ENCODE data around the gene PDLIM7. TPM values are rescaled to one million over a fixed set of nuclear protein-coding genes. Genes with fewer than 3 reads are reported as not detected.
"Not testable (repeated sequence)": the region's sequence is repeated elsewhere in the genome, so short reads cannot be mapped to it uniquely, and the experiment has no call there.

The PDLIM7 gene
- total RNA-seq, 1 donor from 2014 or later: 113 TPM

DNA sequence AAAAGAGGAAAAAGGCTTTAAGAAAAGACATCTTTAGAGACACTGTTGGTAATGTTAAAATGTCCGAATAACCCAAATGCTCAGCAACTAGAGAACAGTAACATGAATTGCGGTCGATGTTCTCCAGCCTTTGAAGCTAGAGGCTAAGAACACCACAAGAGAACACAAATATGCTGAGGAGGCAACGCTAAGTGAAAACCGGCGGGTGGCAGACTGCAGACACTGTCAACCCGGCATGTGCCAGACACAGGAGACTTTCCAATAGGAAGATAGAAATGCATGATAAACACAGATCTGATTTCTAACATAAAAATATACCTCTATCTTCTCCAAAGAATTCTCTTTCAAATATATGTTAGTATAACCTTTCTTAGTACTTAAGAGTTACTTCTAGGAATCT, 37.7 kb upstream of the PDLIM7 start:
- Mint-ChIP-seq H3K4me1 (ENCODE audit: low read depth) (peaks cover 1% of the 10 kb centered on the region), H3K36me3 (ENCODE audit: insufficient read depth) (peaks cover 23% of the 10 kb centered on the region), H3K9me3 (ENCODE audit: low read depth) (no peaks in the 10 kb centered on the region), H3K27ac (peak overlapping the region; percentile 84), H3K4me3 (ENCODE audit: low read depth) (no peak overlapping the region), H3K27me3 (no peaks in the 10 kb centered on the region)
- TF ChIP-seq, protein P1, sequence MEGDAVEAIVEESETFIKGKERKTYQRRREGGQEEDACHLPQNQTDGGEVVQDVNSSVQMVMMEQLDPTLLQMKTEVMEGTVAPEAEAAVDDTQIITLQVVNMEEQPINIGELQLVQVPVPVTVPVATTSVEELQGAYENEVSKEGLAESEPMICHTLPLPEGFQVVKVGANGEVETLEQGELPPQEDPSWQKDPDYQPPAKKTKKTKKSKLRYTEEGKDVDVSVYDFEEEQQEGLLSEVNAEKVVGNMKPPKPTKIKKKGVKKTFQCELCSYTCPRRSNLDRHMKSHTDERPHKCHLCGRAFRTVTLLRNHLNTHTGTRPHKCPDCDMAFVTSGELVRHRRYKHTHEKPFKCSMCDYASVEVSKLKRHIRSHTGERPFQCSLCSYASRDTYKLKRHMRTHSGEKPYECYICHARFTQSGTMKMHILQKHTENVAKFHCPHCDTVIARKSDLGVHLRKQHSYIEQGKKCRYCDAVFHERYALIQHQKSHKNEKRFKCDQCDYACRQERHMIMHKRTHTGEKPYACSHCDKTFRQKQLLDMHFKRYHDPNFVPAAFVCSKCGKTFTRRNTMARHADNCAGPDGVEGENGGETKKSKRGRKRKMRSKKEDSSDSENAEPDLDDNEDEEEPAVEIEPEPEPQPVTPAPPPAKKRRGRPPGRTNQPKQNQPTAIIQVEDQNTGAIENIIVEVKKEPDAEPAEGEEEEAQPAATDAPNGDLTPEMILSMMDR (IDR thresholded peaks at IDR 0.05; ENCODE audit: unreplicated experiment): no peak
- DNase-seq (ENCODE audit: low spot score, unreplicated experiment): no peak

DNA sequence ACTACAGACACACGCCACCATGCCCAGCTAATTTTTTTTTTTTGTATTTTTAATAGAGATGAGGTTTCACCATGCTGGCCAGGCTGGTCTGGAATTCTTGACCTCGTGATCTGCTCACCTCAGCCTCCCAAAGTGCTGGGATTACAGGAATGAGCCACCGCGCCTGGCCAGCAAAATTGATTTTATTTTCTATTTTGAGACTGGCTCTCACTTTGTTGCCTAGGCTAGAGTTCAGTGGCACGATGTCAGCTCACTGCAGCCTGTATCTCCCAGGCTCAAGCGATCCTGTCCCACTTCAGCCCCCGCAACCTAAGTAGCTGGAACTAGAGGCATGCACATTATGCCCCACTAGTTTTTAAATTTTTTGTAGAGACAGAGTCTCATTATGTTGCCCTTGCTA, 37.0 kb upstream of the PDLIM7 start:
- H3K27me3 Mint-ChIP-seq; H3K27ac Mint-ChIP-seq; DNase-seq (ENCODE audit: low spot score, unreplicated experiment); H3K9me3 Mint-ChIP-seq (ENCODE audit: low read depth); H3K4me1 Mint-ChIP-seq (ENCODE audit: low read depth); H3K4me3 Mint-ChIP-seq (ENCODE audit: low read depth): not testable (repeated sequence)
- peaks cover 25% of the 10 kb centered on the region for H3K36me3 Mint-ChIP-seq (ENCODE audit: insufficient read depth)

DNA sequence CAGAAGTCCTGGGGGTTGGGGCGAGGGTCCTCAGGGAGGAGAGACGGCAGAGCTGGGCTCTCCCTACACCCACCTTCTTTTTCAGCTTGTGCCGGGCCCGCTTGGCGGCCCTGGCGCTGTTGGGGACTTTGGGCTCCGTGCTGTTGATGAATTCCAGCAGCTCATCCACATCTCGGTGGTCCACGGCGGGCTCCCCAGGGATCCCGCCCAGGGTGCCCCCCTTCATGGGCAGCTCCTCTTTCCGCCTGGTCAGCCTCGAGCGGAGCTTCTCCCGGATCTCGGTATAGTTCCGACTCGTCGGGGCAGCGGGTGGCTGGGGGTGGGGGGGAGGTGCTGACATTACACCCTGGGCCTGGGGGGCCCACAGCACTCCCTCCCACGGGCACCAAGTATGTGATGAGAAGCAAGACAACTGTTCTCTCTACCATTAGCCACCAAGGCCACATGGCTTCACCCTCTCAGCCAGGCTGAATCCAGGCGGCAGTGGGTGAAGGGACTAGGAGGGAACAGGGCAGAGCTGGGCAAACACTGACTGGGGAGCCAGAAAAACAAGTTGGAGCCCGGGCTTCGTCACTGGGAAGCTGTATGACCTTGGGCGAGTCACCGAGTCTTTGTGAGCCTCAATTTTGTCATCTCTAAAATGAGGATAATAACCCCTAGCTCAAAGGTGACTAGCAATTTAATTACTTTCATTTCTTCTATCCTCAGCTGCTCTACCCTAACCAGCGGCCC, 34.0 kb upstream of the PDLIM7 start:
- H3K36me3 Mint-ChIP-seq (ENCODE audit: insufficient read depth): peaks cover 17% of the 10 kb centered on the region
- H3K27ac Mint-ChIP-seq: no peak overlapping the region
- H3K4me1 Mint-ChIP-seq (ENCODE audit: low read depth): no peaks in the 10 kb centered on the region
- TF ChIP-seq, protein P1 (IDR thresholded peaks at IDR 0.05; ENCODE audit: unreplicated experiment): no peak
- DNase-seq (ENCODE audit: low spot score, unreplicated experiment): no peak
- no peaks in the 10 kb centered on the region for H3K9me3 Mint-ChIP-seq (ENCODE audit: low read depth)
- H3K27me3 Mint-ChIP-seq: no peaks in the 10 kb centered on the region
- H3K4me3 Mint-ChIP-seq (ENCODE audit: low read depth): no peak overlapping the region

DNA sequence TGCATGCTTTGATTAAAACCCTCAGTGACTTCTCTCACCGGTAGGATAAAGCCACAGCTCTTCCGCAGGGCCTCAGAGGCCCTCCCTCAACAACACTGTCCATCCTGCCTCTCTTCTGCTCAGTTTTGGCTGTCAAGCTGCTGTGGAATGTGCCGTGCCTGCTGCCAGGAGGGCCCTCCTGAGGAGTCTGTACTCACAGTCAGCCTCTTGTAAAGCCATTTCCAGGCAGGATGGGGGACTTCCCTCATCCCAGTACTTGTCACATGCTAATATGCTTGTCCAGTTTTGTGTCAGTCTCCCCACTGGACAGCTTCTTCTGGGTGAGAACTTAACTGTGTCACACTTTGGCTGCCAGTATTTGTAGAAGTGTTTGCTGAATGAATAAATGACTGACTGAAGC, 33.2 kb upstream of the PDLIM7 start:
- no peak overlapping the region for H3K4me3 Mint-ChIP-seq (ENCODE audit: low read depth)
- peaks cover 17% of the 10 kb centered on the region for H3K36me3 Mint-ChIP-seq (ENCODE audit: insufficient read depth)
- no peaks in the 10 kb centered on the region for H3K27me3 Mint-ChIP-seq
- H3K27ac Mint-ChIP-seq: no peak overlapping the region
- H3K9me3 Mint-ChIP-seq (ENCODE audit: low read depth): no peaks in the 10 kb centered on the region
- no peak for DNase-seq (ENCODE audit: low spot score, unreplicated experiment)
- TF ChIP-seq, protein P1 (IDR thresholded peaks at IDR 0.05; ENCODE audit: unreplicated experiment): no peak
- H3K4me1 Mint-ChIP-seq (ENCODE audit: low read depth): no peaks in the 10 kb centered on the region

DNA sequence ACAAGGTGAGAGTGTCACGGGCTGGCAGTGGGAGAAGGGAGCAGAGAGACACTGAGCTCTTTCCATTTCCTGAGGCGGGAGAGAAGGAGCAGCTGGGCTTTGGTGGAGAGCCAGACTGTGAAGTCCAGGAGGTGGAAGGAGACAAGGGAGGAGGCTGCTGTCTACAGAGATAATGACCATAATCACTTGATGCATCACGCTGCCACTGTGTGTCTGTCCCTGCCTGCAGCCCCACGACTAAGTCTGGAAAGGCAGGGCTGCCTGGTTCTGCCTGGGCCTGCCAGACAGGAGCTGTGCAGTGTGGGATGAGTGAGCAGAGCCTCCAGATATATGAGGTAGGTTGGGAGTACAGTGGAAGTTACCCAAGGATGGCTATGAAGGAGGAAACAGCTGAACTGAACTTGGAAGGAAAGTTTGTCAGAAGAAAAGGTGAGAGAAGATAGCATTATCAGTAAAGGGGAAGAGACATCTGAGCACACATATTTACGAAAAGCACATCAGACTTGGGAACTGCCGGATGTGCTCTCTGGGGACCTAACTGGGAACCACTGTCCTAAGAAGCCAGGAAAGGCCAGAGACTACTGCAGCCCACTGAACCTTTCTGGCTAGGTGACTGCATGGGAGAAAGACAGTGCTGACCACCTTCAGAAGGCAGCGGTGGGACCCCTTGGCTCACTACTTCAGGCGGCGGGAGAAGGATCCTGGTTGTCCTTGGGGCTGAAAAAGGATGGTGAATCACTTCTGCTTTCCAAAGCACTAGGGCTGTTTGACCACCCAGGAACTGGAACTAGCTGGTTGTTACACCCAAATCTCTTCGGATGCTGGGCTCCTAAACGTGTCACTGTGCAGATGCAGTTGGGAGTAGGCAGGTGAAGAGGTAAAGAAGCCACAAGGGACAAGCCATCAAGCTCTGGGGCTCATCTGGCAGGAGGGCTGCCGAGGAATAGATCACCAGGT, 32.1 kb upstream of the PDLIM7 start:
- peak overlapping the region; percentile 42 for H3K27ac Mint-ChIP-seq
- peaks cover 17% of the 10 kb centered on the region for H3K36me3 Mint-ChIP-seq (ENCODE audit: insufficient read depth)

More for the DNA sequence above, 32.1 kb upstream of the PDLIM7 start:
- Mint-ChIP-seq H3K4me1 (ENCODE audit: low read depth) (no peaks in the 10 kb centered on the region), H3K27me3 (no peaks in the 10 kb centered on the region), H3K9me3 (ENCODE audit: low read depth) (no peaks in the 10 kb centered on the region), H3K4me3 (ENCODE audit: low read depth) (no peak overlapping the region)
- TF ChIP-seq, protein P1 (IDR thresholded peaks at IDR 0.05; ENCODE audit: unreplicated experiment): no peak
- DNase-seq (ENCODE audit: low spot score, unreplicated experiment): no peak

Measured in progenitor cell of endocrine pancreas (in vitro differentiated cells).